Naive thymus-derived CD8-positive, alpha-beta T cell (primary cell): ENCODE data around the gene MRGPRE. TPM values are rescaled to one million over a fixed set of nuclear protein-coding genes. Genes with fewer than 3 reads are reported as not detected.

Experiments
- ATAC-seq, 2 donors: fragments of 150-1000 bp; cut with Tn5 transposase in 1 of 2; sonication (Bioruptor Pico), chemical (Tn5 transposase) in 1 of 2; 1 replicate in 1 of 2; 2 replicates in 1 of 2; pipeline ENCODE4 v1.10.0; 2021; ENCODE audit warnings: mild to moderate bottlenecking in 2 of 2, moderate library complexity in 2 of 2
- POLR2A ChIA-PET: fragments of 350-600 bp; sonication (Branson Sonifier 250); formaldehyde crosslinking; loops from one replicate; lab custom pipeline; 2021; ENCODE audit warnings: antibody characterized with exemption; lab: Charles Lee
- DNase-seq, 10 donors: peaks; one replicate each; pipeline versions ENCODE4 v3.0.0 to v3.0.0-alpha.2; 2020 to 2022
- H3K27ac Mint-ChIP-seq, 10 donors: one replicate each; pipeline ENCODE4 v1.8.0; 2020 to 2022; ENCODE audit warnings: mild to moderate bottlenecking in 10 of 10, mixed read lengths in 10 of 10, moderate library complexity in 4 of 10, inconsistent platforms in 1 of 10
- H3K27me3 Mint-ChIP-seq, 5 donors: one replicate each; pipeline ENCODE4 v1.8.0; 2021 to 2022; ENCODE audit warnings: mixed read lengths in 5 of 5
- H3K36me3 Mint-ChIP-seq, 3 donors: one replicate each; pipeline ENCODE4 v1.8.0; 2020 to 2022; ENCODE audit warnings: mixed read lengths in 3 of 3, mild to moderate bottlenecking in 2 of 3, inconsistent platforms in 1 of 3
- H3K4me1 Mint-ChIP-seq, 4 donors: one replicate each; pipeline ENCODE4 v1.8.0; 2021 to 2022; ENCODE audit warnings: mixed read lengths in 4 of 4
- H3K4me3 Mint-ChIP-seq, 10 donors: one replicate each; pipeline ENCODE4 v1.8.0; 2020 to 2022; ENCODE audit warnings: mild to moderate bottlenecking in 10 of 10, mixed read lengths in 10 of 10, moderate library complexity in 6 of 10, inconsistent platforms in 1 of 10
- H3K9me3 Mint-ChIP-seq, 9 donors: one replicate each; pipeline ENCODE4 v1.8.0; 2020 to 2022; ENCODE audit warnings: mixed read lengths in 9 of 9, mild to moderate bottlenecking in 3 of 9, inconsistent platforms in 1 of 9, moderate library complexity in 1 of 9
- polyA plus RNA-seq, 3 donors: library from polyadenylated mRNA; unstranded; fragments of 300-500 nt; fragmentation: Illumina TruSeq; gene quantifications; one replicate each; pipeline ENCODE4 v1.2.3, GENCODE V29; 2021
- total RNA-seq, 8 experiments: library from RNA in 2 of 8; stranded (reverse) in 2 of 8; gene quantifications; one replicate each; pipeline ENCODE4 v1.2.3 and lab custom pipeline; 2021 to 2026

MRGPRE gene
- total and polyA plus RNA-seq, 5 experiments from 2014 or later = not detected

DNA sequence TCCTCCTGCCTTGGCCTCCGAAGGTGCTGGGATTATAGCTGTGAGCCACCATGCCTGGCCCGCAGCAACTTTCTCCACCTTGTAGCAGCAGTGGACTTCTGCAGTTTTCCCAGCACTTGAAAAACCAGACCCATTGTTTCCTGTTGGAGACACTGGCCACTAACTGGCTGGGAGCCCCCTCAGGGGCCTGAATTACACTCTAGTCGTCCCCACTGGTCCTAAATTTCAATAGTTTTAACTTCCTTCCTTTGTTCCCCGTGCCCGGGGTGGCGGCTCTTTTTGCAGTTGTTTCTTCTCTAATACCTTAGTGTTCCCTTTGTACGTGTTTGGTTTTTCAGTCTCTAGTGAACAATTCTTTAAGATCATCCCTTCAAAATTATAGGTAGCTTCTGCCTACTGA is 2.6 kb upstream of the MRGPRE start:
- no peak for ATAC-seq
- no peak overlapping the region for H3K27ac Mint-ChIP-seq

DNA sequence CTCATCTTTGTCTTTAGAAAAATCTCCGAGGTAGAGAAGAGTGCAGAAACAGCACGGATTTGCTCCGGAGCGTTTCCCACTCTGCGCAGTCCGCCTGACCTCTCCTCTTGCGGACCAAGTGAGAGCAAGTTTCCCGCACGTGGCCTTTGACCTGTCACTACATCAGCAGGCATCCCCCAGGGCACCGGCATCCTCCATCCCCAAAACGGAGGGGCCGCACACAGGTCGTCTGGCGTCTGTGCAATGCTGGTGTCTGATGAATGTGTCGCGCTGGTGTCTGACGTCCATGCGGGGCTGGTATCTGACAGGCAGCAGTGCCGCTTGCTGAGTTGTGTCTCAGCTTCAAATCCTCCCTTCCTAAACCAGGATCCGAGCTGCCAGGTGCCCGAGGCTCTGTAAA is 739 bp upstream of the MRGPRE start:
- no peaks in the 10 kb centered on the region for H3K4me1 Mint-ChIP-seq
- no peaks in the 10 kb centered on the region for H3K36me3 Mint-ChIP-seq
- DNase-seq (no peak), ATAC-seq (no peak)
- peaks cover 0 to 4% (median 3%) of the 10 kb centered on the region in 5 donors for H3K27me3 Mint-ChIP-seq
- no peaks in the 10 kb centered on the region for H3K9me3 Mint-ChIP-seq
- H3K4me3 Mint-ChIP-seq = no peak overlapping the region
- POLR2A ChIA-PET = interaction anchor here (0.7 kb wide), 1 partner anchor 9 kb away, joined by 3 read pairs; no protein-coding TSS in a partner anchor
- H3K27ac Mint-ChIP-seq = no peak overlapping the region

More for the DNA sequence above, 2.6 kb upstream of the MRGPRE start:
- no peaks in the 10 kb centered on the region for H3K9me3 Mint-ChIP-seq
- no peak for DNase-seq
- peaks cover 0 to 4% (median 3%) of the 10 kb centered on the region in 5 donors for H3K27me3 Mint-ChIP-seq
- no peak overlapping the region for H3K4me3 Mint-ChIP-seq
- H3K36me3 Mint-ChIP-seq = no peaks in the 10 kb centered on the region
- H3K4me1 Mint-ChIP-seq = no peaks in the 10 kb centered on the region
- POLR2A ChIA-PET = no interaction called here

DNA sequence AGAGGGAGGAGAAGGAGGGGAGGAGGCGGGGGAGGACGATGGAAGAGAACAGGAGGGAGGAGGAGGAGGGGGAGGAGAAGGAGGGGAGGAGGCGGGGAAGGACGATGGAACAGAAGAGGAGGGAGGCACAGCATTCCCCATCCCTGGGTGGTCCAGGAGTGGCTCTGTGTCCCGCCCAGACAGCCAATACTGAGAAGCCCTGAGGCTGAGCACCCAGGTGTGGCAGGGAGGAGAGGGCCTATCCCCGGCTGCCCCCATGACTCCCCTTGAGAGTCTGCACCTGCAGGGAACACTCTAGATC is 717 bp downstream of the MRGPRE start:
- DNase-seq (peak in 1 of 10 donors; percentile 13), ATAC-seq (no peak)
- Mint-ChIP-seq H3K4me1 (no peaks in the 10 kb centered on the region), H3K4me3 (no peak overlapping the region), H3K9me3 (no peaks in the 10 kb centered on the region), H3K36me3 (no peaks in the 10 kb centered on the region), H3K27ac (no peak overlapping the region), H3K27me3 (peaks cover 0 to 6% (median 3%) of the 10 kb centered on the region in 5 donors)
- POLR2A ChIA-PET = no interaction called here

DNA sequence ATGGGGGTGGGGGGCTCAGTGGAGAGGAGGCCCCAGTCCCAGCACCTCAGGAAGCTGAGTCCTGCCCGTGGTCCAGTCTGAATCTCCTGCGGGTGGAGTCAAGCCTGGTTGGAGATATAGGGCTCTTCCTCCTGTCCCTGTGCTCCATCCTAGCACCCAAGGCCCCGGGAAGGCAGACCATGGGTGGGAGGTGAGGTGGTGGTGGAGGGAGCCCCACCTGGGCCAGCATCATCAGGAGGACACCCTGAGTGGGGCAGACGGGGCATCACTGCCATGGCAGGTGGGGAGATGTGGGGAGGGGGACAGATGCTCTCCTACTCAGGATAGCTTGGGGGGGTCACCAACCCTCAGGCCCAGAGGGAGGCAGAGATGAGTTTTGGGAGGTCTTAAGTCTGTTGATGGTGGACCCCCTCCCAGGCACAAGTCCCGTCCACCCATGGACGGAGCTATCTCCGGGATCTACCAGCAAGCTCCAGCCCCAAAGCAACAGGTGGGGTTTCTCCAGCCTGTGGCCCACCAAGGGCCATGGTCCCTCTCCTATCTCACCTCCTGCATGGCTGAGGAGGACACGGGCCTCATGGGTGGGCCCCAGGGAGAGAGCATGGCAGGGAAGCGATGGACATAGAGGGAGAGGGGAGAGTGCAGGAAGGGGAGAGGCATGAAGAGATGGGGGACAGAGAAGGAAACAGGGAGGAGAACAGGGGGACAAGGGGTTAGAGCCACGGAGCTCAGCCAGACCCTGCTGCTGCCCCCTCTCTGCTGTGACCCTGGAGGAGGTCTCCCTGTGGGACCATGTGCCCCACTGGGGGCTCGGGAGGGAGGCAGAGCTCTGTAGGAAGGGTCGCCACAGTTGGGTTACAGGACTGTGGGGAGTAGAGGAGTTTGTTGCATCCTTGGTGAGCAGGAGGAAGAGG is 1.3 kb downstream of the MRGPRE start:
- H3K36me3 Mint-ChIP-seq = no peaks in the 10 kb centered on the region
- POLR2A ChIA-PET = no interaction called here
- no peaks in the 10 kb centered on the region for H3K4me1 Mint-ChIP-seq
- no peak overlapping the region for H3K4me3 Mint-ChIP-seq
- no peaks in the 10 kb centered on the region for H3K9me3 Mint-ChIP-seq
- peaks cover 0 to 8% (median 6%) of the 10 kb centered on the region in 5 donors for H3K27me3 Mint-ChIP-seq
- no peak for ATAC-seq
- peak in 1 of 10 donors; percentile 64 for DNase-seq
- no peak overlapping the region for H3K27ac Mint-ChIP-seq

DNA sequence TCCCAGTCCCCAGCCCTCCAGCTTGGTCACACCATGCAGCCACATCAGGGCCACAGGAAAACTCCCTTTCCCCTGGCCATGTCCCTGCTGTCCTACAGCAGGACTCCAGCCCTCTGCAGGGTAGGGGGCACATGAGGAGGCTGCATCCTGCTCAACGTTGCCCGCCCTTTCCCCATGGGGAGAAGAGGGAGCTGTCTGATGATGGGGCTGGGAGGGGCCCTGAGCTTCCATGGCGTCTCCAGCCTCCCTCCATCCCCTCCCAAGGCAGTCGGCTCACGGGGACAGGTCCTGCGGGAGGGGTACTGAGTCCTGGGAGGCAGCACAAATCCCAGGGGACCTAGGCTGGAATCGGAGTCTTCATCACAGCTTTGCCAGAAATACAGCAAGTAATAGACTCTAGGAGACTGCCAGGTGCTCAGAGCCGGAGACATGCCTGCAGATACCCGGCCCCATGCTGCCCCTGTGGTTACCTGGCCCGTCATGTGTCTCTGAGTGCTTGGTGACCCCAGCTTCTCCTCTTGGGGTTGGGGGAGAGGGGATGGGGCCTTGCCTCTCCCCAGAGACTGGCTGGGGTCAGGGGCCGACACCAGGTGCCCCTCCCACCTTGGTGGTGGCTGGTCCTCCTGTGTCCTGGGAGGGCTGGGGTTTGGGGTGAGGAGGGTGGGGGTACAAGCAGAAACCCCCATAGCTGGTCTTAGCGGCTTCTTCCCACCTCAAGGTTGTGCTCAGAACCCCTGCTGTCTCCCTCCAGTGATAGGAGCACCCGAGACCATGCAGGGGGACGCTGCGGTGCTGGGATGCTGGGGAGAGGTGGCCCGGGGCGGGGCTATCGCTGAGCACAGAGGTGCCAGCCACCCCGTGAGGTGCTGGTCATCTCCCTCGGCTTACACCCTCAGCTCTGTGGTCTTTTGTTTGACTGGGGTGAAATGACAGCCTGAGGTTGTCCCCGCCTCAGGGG is 2.3 kb downstream of the MRGPRE start:
- Mint-ChIP-seq H3K4me1 (no peaks in the 10 kb centered on the region), H3K36me3 (no peaks in the 10 kb centered on the region), H3K9me3 (no peaks in the 10 kb centered on the region), H3K27ac (no peak overlapping the region), H3K4me3 (no peak overlapping the region), H3K27me3 (peaks cover 0 to 8% (median 8%) of the 10 kb centered on the region in 5 donors)
- no peak for DNase-seq
- POLR2A ChIA-PET = interaction anchor here (0.7 kb wide), 1 partner anchor 1676 kb away, joined by 7 read pairs; no protein-coding TSS in a partner anchor
- ATAC-seq = no peak

DNA sequence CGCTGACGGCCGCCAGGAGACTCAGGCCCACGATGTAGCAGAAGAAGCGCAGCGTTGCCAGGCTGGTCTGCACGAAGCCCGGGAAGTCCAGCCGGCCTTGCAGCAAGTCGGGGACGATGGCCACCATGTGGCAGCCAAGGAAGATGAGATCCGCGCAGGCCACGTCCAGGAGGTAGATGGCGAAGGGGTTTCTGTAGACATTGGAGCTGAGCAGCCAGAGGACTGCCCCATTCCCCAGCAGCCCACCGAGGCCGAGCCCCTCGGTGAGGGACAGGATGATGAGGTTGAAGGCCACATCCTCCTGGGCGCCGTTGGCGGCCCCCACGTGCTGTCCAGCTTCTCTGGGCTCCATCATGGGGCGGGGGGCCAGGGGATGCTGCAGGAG is 3.8 kb downstream of the MRGPRE start:
- no peak for ATAC-seq
- peaks cover 0 to 19% (median 14%) of the 10 kb centered on the region in 5 donors for H3K27me3 Mint-ChIP-seq
- no peak overlapping the region for H3K4me3 Mint-ChIP-seq

DNA sequence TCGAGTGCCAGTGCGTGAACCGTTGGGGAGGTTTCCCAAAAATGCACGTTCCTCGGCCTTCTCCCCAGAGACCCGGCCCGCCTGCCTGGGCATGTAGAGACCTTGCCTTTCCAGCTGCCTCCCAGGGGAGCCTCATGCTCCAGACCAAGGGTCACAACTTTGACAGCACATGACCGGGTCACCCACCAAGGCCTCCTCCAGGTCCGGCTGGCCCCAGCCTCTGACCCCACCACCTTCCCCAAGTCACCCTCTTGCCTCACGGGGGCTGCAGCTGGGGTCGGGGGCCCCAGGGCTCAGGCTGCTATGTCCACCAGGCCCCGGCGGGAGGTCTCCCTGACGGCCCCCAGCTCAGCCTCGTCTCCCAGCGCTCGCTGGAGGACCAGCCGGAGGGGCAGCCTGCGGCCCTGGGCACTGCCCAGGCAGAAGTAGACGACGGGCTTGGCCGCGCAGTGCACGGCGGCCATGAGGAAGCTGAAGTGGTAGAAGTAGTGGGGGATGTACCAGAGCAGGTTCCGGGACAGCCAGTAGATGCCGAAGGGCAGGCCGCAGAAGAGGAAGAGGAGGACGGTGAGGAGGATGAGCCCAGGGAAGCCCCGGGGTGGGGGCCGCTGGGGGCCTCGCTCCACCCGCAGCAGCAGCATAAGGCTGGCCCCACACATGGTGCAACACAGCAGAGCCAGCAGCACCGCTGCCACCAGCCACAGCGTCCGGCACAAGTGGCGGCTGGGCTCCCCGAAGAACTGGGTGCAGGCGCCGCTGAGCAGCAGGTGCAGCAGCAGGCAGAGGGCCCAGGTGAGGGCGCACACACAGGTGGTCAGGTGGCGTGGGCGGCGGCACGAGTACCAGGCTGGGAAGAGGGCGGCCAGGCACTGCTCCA is 4.4 kb downstream of the MRGPRE start:
- Mint-ChIP-seq H3K27ac (peak overlapping the region in 1 of 10 donors; percentile 49), H3K27me3 (peaks cover 0 to 25% (median 17%) of the 10 kb centered on the region in 5 donors), H3K4me3 (no peak overlapping the region), H3K4me1 (peaks cover 0 to 8% (median 6%) of the 10 kb centered on the region in 4 donors), H3K9me3 (no peaks in the 10 kb centered on the region), H3K36me3 (no peaks in the 10 kb centered on the region)
- POLR2A ChIA-PET = interaction anchor here (0.6 kb wide), 1 partner anchor 130 kb away, joined by 4 read pairs; no protein-coding TSS in a partner anchor
- ATAC-seq = no peak
- DNase-seq = no peak

More for the DNA sequence above, 3.8 kb downstream of the MRGPRE start:
- peaks cover 0 to 2% (median under 1%) of the 10 kb centered on the region in 4 donors for H3K4me1 Mint-ChIP-seq
- no peaks in the 10 kb centered on the region for H3K36me3 Mint-ChIP-seq
- no peak for DNase-seq
- POLR2A ChIA-PET = no interaction called here
- no peak overlapping the region for H3K27ac Mint-ChIP-seq
- H3K9me3 Mint-ChIP-seq = no peaks in the 10 kb centered on the region

DNA sequence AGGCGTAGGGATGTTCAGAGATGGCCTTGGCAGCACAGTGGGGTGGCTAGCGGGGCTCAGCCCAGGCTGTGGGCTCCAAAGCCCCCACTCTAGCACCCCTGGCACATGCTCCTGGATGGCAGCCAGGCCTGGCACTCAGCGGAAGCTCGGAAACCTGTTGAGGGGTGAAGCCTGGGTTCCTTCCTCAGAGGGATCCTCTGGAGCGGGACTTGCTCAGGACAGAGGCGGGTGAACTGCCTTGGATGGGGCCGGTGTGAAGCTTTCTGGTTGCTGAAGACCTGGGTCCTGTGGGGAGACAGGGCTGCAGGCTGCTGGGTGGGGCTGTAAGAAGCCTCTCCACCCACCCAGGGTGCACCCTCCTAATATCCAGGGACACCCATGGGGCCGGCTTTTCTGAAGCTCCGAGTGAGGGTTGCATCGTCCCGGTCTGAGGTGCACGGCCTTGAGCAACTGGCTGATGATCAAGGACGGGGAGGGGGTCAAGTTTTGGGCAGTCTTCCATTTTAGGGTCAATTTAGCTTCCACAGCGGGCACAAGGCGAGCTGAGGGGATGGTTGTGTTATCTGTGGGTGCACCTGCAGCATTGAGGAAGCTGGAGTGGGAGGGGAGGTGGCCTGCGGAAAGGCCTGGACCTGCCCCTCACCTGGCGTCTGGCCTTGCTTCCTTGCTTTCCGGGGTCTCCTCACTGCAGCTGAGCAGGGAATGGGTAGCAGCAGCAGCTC is 5.2 kb downstream of the MRGPRE start:
- Mint-ChIP-seq H3K27me3 (peaks cover 0 to 32% (median 17%) of the 10 kb centered on the region in 5 donors), H3K4me3 (no peak overlapping the region), H3K36me3 (no peaks in the 10 kb centered on the region), H3K9me3 (no peaks in the 10 kb centered on the region), H3K4me1 (peaks cover 0 to 13% (median 8%) of the 10 kb centered on the region in 4 donors), H3K27ac (no peak overlapping the region)
- POLR2A ChIA-PET = interaction anchor here (0.6 kb wide), 1 partner anchor 129 kb away, joined by 4 read pairs; no protein-coding TSS in a partner anchor
- ATAC-seq (no peak), DNase-seq (no peak)

DNA sequence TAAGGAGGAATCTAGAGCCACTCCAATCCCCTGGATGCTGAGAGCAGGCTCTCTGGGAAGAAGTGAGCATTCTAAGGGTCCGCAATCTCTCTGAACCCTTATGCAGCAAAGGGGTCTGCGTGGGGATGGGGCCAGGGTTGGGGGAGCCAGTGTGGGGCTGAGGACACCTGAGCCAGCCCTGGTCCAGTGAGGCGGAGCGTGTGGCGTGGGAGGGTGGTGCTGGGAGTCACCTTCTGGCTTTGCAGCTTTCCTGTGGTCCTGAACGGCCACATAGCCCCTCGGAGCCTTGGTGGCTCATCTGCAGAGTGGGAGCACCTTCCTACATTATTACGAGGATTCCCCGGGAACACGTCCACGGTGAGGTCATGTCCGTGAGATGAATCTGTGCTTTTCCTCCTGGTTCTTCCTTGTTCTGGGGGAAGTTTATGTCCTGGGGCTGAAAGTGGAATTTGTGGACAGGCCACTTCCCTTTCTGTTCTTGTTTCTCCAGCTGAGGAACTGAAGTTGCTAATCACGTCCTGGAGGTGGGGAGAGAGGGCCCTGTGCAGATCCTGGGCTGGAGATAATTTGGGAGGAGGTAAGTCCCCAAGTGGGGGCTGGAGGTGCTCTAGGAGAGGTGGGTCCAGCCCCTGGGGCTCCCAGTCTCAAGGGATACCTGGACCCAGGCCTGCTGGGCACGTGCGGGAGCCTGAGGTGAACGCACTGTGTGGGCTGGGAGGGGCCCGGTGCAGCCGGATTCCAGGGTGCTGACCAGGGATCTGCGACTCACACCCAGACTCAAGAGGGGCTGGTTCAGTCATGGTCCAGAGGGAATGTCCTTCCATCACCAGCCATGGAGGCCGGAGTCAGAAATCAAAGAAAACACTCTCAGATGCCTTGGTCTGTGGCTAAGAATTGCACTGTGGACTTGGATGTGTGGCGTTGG is 6.1 kb downstream of the MRGPRE start:
- Mint-ChIP-seq H3K4me1 (peaks cover 0 to 13% (median 8%) of the 10 kb centered on the region in 4 donors), H3K9me3 (no peaks in the 10 kb centered on the region), H3K36me3 (no peaks in the 10 kb centered on the region), H3K27me3 (peaks cover 0 to 32% (median 14%) of the 10 kb centered on the region in 5 donors), H3K27ac (peak overlapping the region in 1 of 10 donors; percentile 64), H3K4me3 (no peak overlapping the region)
- DNase-seq = no peak
- ATAC-seq = no peak
- POLR2A ChIA-PET = no interaction called here

DNA sequence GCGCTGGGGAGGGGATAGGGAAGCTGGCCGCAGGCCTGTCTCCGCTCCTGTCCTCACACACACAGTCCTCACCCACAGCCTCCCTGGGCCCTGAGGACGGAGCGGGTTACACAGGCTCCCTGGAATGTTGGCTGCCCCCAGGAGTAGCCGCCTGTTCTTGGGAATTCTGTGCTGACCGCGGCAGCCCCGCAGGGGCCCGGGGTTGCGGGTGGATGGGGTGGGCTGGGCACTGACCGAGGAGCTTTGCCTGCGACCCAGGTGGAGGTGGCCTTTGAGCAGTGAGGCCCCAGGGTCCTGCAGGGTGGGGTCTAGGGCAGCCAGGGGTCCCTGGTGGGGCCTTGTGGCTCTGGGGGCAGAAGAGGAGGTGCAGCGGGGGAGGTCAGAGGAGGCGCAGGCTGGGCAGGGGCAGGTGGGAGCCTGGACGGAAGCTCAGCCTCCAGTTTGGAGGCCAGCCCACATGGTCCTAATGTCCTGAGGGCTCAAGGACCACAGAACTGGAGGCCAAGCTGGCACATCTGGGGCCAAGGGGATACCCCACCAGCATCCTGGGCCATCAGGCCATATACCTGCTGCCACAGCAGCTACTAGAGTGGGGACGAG is 7.0 kb downstream of the MRGPRE start:
- no peaks in the 10 kb centered on the region for H3K36me3 Mint-ChIP-seq
- POLR2A ChIA-PET = no interaction called here
- no peak for DNase-seq

More for the DNA sequence above, 7.0 kb downstream of the MRGPRE start:
- no peaks in the 10 kb centered on the region for H3K9me3 Mint-ChIP-seq
- H3K27ac Mint-ChIP-seq = no peak overlapping the region
- H3K4me3 Mint-ChIP-seq = no peak overlapping the region
- H3K27me3 Mint-ChIP-seq = peaks cover 0 to 32% (median 13%) of the 10 kb centered on the region in 5 donors
- peaks cover 0 to 13% (median 8%) of the 10 kb centered on the region in 4 donors for H3K4me1 Mint-ChIP-seq
- ATAC-seq = no peak
